Glomerular visceral epithelial cell (primary cell): Measurements from ENCODE around the gene SLC13A4.
A peak's percentile ranks its signal among the peaks of the same experiment; 100 is the strongest.
"Not testable (repeated sequence)": the region's sequence is repeated elsewhere in the genome, so short reads cannot be mapped to it uniquely, and the experiment has no call there.

Experiments used
- DNase-seq: peaks from one replicate; pipeline ENCODE4 v3.0.0-alpha.2; 2016; ENCODE audit errors: extremely low spot score

Gene SLC13A4

DNA sequence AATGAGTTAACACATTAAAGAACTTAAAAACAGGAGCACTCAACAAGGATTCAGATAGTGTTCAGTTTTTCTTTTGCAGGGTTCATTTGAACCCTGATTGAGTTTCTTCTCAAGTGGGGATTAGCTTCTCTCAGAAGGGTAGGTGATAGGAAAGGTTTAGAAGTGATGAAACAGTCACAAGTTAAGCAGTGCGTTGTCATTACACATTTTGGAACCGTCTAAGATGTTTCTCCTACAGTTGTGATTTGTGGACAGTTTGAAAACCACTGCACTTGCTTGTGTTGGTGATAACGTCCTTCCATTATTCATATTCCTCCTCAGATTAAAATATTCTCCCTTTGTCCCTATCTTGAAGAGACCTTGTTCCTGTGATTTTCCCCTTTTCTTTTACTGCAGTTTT, 62.9 kb downstream of the SLC13A4 start:
- no peak for DNase-seq

DNA sequence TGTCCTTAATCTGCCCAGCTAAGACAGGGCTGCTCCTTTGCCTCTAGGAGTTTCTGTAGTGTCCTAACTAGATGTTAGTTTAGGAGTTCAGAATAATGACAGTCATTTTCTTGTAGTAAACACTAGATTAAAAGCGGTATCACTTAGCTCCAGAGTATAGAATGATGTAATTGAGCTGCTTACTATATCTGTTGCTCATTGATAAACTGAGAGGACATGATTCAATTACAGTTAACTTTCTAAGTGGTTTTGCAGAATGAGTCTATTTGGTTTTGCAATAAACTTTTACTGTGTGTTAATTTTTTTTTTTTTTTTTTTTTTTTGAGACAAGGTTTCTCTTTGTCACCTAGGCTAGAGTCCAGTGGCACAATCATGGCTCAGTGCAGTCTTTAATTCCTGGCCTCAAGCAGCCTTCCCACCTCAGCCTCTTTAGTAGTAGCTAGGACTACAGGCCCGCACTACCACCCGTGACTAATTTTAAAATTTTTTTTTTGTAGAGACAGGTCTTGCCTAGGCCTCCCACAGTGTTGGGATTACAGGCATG, 63.9 kb downstream of the SLC13A4 start:
- DNase-seq = no peak

DNA sequence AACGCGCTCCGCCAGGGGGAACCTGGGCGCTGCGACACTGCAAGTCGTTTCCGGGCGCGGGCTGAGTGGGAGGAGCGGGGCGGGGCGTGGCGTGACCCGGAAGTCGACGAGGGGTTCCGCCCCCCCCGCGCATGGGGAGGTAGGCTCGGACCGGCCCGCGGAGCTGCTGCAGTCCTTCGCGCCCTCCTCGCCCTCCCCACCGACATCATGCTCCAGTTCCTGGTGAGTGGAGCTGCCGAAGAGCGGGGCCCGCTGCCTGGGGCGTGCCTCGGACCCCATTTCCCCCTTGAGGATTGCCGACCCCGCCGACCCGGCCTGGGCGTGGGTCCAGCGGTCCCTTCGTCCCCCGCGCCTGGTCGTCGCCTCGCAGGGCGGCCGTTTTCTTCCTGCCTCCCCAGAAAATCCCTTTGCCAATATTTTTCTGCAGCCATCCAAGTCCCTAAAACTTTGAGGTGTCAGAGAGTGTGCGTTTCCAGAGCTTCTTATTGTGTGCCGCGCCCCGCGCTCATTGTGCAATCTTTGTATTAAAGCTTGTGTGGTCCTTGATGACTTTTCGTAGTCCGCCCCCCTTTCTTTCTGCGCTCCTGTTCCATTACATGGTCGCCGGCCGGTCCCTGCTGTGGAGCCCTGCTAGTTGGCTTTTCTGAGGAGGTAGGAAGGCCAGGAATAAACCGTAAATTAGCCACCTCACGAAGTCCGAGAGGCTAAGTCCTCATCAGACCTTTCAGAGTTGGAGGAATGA, 65.4 kb downstream of the SLC13A4 start, which contains the start of gene STMP1:
Gene STMP1 (plus strand): TSS at position 142 of the 742 bp plus-strand sequence.
- DNase-seq = peak; percentile 93

DNA sequence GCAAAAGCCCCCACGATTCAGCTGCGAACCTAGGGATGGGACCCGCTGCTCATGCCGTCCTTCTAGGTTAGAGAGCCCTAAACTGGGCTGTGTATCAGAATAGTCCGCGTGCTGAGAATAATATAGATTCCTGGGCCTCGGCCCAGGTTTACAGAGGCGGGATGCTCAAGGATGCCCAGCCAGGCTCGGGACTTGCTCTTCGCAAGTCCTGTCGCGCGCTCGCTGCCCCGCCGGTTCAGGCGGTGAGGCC, 65.9 kb downstream of the SLC13A4 start:
- no peak for DNase-seq

DNA sequence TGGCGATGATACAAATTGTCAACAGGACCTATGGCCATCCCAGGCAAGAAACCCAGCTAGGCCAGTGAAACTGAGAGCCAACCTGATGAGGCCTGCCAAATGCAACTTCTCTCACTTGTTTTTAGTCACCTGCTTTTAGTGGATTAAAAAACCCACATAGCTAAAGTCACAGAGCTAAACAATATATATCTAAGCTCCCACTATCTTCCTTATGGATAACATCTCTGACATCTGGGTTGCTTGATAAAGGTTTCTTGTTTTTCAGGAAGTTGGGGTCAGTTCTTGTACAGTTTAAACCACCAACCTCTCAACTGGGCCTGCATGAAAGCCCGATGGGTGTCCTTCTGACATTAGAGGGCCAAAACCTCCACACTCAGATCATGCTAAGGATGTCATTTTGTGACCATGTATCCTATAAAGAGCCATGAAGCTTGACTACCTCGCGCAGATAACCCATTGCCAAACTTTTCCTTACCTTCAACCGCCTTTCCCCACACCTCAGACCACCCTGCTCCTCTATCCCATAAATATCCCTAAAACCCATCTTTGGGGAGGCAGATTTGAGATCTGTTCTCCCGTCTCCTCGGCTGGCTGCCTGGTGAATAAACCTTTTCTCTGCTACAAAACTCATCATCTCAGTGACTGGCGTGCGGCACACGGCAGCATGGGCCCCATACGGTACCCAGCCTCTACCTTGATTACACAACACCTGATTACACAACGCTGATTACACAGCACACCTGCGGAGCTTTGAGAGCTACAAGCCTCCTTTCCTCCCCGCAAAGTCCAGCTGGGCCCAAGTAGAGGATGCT, 66.5 kb downstream of the SLC13A4 start:
- no peak for DNase-seq

DNA sequence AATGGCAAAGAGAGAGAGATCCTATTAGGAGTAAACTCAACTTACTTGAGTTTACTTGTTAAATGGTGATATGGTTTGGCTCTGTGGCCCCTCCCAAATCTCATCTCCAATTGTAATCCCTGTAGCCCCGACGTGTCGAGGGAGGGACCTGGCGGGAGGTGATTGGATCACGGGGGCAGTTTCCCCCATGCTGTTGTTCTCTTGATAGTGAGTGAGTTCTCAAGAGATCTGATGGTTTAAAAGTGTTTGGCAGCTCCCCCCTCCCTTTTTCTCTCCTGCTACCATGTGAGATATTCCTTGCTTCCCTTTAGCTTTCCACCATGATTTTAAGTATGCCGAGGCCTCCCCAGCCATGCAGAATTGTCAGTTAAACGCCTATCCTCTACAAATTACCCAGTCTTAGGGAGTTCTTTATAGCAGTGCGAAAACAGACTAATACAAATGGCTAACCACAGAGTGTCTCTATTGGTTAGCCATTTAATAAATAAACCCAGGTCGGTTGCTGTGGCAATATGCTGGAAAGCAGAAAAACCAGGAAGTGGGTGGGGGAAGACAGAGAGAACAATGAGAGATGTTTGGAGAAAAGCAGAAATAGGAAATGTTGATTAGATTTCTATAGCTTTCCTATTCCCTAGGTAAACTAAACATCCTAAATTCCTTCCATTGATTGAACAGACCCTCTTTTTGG, 68.7 kb downstream of the SLC13A4 start:
- DNase-seq = peak; percentile 43

DNA sequence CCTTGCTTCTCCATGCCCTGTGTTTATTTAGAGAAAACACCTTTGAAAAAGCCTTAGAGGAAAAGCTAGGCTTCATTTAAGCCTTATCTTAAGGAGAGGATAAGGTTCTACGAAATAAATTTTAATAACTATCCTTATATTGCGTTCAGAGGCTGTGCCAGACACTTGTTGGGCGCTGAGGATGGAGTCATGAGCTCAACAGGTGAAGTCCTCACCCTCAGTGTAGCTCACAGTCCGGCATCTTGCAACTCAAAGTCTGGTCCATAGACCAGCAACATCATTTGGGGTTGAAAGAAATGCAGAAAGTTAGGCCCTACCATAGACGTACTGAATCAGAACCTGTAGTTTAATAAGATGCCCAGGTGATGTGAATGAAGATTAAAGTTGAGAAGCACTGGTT, 69.4 kb downstream of the SLC13A4 start:
- no peak for DNase-seq

DNA sequence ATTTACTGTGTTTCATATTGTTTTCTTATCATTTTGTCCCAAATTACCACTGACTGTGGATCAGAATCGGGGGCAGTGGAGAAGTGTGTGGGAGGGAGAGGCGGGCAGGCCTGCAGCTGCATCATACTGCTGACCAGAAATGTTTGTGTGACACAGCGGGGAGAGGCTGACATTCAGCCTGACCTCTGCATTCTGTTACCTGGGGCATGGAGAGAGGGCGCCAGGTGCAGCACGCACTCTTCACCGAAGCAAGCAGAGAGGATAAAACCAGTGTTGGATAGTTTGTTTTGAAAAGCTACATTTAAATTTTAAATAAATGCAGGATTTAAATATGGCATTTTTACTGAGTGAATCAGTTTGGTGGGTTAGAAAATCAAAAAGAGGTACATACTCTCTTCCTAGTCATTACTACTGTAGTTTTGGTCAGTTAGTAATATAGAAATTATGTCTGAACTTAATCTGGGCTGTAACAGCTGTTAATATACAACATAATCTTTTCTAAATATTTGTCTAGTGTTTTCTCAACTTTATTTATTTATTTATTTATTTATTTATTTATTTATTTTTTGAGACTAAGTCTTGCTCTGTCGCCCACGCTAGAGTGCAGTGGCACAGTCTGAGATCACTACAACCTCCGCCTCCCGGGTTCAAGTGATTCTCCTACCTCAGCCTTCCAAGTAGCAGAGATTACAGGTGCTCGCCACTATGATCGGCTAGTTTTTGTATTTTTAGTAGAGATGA, 74.5 kb downstream of the SLC13A4 start:
- no peak for DNase-seq

DNA sequence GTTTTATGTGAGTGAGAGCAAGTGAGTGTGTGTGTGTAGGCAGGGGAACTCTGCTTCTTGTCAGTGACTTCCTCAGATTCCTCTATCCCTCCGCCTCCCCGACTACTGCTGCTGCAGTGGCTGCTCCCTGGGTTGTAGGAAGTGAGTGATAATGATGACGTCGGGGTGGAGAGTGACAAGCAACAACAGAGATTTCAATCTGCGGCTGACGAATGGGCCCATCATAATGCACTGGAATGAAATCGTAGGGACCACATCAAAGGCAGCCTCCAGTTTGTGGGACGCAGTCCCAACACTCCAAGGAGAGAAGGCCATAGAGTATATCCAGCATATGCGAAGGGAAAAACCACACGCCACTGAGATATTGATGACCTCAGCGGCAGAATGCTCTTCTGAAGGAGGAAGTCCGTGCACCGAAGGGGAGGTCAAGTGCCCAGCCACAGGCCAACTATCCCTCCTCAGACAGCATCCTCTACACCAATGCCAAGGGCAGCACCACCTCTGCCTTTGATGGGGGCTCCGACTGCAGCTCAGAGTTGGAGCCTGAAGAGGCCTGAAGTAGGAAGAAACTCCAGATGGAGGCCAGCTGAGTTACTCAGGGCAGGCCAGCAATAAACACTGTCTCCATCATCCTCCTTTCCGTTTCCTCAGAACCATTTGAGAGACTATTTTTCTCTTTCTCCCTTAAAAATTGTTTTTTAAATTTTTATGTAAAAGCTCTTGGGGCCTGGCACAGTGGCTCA, 77.0 kb downstream of the SLC13A4 start:
- DNase-seq = no peak

DNA sequence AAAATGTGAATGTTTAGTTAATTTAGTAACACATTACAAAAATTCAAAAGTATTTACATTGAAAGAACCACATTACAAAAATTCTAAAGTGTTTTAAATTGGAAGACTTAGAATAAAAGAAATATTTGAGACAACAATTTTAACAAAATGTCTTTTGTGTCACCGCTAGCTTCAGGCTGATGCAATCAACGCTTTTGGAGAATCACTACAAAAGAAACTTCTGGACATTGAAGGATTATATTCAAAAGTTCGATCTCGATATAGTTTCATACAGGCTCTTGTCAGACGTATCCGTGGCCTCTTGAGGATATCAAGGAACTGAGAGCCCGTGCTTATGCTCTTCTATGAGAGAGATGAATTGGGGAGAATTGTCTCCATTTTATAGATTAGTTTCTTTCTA, 79.8 kb downstream of the SLC13A4 start:
- DNase-seq = no peak

DNA sequence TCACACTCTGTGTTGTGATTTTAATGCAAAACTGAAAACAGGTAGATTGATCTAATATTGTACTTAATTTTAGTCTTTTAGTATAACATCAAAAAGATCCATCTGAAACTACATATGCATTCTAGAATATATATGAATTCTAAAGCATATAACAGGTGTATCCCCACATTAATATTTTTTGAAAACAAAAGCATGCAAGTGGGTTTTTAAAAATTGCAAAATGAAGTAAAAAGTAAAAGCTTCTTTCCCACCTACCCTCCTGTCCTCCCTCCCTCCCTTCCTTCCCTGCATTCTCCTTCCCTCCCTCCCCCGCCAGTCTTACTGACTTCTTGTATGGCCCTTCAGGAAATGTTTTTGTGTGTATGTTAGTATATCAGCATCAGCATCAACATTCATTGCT, 80.2 kb downstream of the SLC13A4 start:
- DNase-seq = no peak

DNA sequence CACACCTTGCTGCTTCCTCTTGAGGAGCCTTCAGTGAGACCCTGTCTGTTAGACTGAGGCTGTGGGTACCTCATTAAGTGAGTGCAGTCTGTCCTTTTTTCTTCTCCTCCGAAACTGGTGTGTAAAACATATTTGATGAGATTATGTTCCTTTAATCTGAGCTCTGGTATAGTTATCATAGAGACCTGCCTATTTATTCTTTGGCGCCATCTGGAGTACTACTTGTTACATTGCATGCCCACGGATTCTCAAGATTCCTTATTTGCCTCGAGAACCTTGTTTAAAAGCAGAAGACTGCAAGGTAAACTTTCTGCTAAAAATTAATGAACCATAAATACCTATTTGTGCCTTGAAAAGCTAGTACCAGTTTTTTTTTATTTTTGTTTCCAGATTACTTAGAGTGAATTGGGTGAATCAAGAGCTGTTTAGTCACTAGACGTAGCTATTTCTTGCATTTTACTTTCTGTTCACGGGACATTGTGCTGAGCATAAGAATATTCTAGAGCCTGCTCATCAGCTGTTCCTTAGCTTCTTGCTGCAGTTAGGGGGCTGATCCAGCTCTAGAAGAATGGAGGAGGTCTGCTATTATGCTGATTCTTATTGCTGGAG, 82.6 kb downstream of the SLC13A4 start:
- DNase-seq = peak; percentile 27

DNA sequence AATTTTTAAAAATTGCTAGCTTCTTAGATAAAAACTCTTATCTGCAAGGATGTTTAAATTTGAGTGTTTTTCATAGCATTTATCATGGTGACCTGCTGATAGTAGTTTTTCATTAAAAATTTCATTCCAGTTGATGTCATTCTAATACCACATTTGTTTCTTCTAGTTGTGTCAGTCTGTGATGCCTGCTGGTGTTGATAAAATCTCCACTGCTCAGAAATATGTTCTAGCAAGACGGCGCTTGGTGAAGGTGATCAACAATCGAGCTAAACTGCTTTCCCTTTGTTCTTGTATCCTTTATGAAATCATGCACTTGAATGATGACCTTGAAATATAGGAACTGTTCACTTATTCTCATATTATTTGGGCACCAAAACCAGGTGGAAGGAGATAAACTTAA, 83.3 kb downstream of the SLC13A4 start:
- no peak for DNase-seq

DNA sequence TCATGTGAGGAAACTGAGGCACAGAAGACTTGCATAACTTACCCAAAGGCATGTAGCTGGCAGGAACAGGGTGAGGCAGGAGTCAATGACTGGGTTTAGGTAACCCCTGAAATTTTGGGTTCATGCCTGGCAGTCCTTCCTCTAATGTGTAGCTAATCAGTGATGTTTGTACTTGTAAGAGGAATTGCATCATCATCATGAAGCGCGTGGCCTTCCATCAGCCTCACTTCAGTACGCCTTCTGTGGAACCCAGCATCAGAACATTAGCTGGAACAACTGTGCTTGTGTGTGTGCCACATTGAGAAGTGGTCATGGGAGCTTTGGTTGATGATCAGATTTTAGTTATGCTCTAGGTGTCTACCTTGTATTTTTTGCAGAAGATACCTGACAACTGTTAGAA, 83.8 kb downstream of the SLC13A4 start:
- no peak for DNase-seq

DNA sequence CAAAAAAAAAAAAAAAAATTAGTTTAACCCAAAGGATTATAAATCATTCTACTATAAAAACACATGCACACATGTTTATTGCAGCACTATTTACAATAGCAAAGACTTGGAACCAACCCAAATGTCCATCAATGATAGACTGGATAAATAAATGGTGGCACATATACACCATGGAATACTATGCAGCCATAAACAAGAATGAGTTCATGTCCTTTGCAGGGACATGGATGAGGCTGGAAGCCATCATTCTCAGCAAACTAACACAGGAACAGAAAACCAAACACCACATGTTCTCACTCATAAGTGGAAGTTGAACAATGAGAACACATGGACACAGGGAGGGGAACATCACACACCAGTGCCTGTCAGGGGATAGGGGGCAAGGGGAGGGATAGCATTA, 88.3 kb downstream of the SLC13A4 start:
- DNase-seq = not testable (repeated sequence)

DNA sequence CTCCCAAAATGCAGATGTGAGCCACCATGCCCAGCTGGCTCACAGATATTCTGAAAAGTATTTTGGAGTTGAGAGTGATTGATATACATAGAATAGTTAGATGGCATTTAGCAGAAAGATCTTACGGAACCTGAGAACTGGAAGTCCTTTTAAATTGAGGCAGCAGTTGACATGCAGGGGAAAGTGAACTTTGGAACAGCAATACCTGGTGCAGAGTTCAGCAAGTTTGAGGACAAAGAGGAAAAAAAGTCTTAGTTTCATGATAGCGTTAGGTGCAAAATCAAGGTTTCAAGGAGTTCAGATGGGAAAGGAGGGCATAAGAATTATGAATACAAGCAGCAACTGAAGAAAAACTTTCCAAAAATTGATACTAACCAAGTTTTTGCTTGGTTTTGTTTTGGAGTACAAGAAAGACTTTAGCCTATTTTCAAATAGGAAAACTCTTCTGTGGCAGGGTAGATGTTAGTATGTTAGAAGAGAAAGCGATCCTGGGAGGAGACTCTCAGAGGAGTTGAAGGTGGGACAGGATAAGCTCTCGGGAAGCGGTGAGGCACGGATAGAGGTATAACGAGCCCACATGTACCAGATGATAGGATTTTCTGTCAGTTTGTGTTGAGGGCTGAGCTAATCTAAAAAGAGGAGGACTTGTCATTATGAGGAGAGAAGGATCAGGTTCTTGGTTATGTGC, 93.7 kb downstream of the SLC13A4 start:
- DNase-seq = no peak
